Breast epithelium (tissue), 3 donors: ENCODE measurements around the gene ULK4.

Experiments
- CTCF ChIP-seq, 3 donors: fragments of 450-650 bp; IDR thresholded peaks; one replicate each; pipeline ENCODE4 v1.5.1; 2016 to 2017; ENCODE audit warnings: antibody characterized with exemption in 3 of 3, mild to moderate bottlenecking in 3 of 3, moderate library complexity in 3 of 3
- POLR2A ChIP-seq: fragments of 450-650 bp; IDR thresholded peaks from one replicate; pipeline ENCODE4 v1.6.1; 2016; ENCODE audit warnings: antibody characterized with exemption, mild to moderate bottlenecking, moderate library complexity

- TF ChIP-seq CTCF (IDR thresholded peaks at IDR 0.05): no peak
- no peak for TF ChIP-seq POLR2A
Observed at GRCh38 chr3:41933154-41933676, 28.7 kb downstream of the ULK4 start.
